Measurements from ENCODE around the gene BTC.

Gene BTC

GRCh38 chr4:74772106-74772505 lies 22.2 kb downstream of the BTC start:
- H3K27ac ChIP-seq = no peak overlapping the region
- no peak for TF ChIP-seq CTCF (conservative IDR thresholded peaks at IDR 0.05; ENCODE audit: low read depth, low read length)
- H3K36me3 ChIP-seq (ENCODE audit: insufficient read depth) = no peaks in the 10 kb centered on the region
- no peak overlapping the region for H3K4me2 ChIP-seq
- H3K4me3 ChIP-seq (IDR thresholded peaks at IDR 0.05; ENCODE audit: insufficient read depth, low read depth, low read length) = no peak overlapping the region
- no peak overlapping the region for H2AFZ ChIP-seq (ENCODE audit: low read depth)
- H3K4me1 ChIP-seq (ENCODE audit: low read depth, poor library complexity, severe bottlenecking) = no peaks in the 10 kb centered on the region
- no peaks in the 10 kb centered on the region for H4K20me1 ChIP-seq (ENCODE audit: insufficient read depth)
- no peaks in the 10 kb centered on the region for H3K79me2 ChIP-seq (ENCODE audit: insufficient read depth, low read depth)
- no peaks in the 10 kb centered on the region for H3K27me3 ChIP-seq (ENCODE audit: insufficient read depth, low read depth)
- no peak overlapping the region for H3K9ac ChIP-seq

GRCh38 chr4:74770226-74770910 lies 24.0 kb downstream of the BTC start:
- H2AFZ ChIP-seq (ENCODE audit: low read depth) = no peak overlapping the region

GRCh38 chr4:74768857-74769525 lies 25.3 kb downstream of the BTC start:
- no peak overlapping the region for H3K9ac ChIP-seq
- H3K4me1 ChIP-seq (ENCODE audit: low read depth, poor library complexity, severe bottlenecking) = no peaks in the 10 kb centered on the region
- no peaks in the 10 kb centered on the region for H4K20me1 ChIP-seq (ENCODE audit: insufficient read depth)
- no peaks in the 10 kb centered on the region for H3K36me3 ChIP-seq (ENCODE audit: insufficient read depth)
- H3K27me3 ChIP-seq (ENCODE audit: insufficient read depth, low read depth) = no peaks in the 10 kb centered on the region
- no peak for TF ChIP-seq CTCF (conservative IDR thresholded peaks at IDR 0.05; ENCODE audit: low read depth, low read length)
- H3K4me3 ChIP-seq (IDR thresholded peaks at IDR 0.05; ENCODE audit: insufficient read depth, low read depth, low read length) = no peak overlapping the region
- no peak overlapping the region for H2AFZ ChIP-seq (ENCODE audit: low read depth)
- H3K4me2 ChIP-seq = no peak overlapping the region
- H3K27ac ChIP-seq = no peak overlapping the region
- no peaks in the 10 kb centered on the region for H3K79me2 ChIP-seq (ENCODE audit: insufficient read depth, low read depth)

More at GRCh38 chr4:74770226-74770910, 24.0 kb downstream of the BTC start:
- H3K4me3 ChIP-seq (IDR thresholded peaks at IDR 0.05; ENCODE audit: insufficient read depth, low read depth, low read length) = no peak overlapping the region
- TF ChIP-seq CTCF (conservative IDR thresholded peaks at IDR 0.05; ENCODE audit: low read depth, low read length) = no peak
- H3K9ac ChIP-seq = no peak overlapping the region
- no peaks in the 10 kb centered on the region for H3K36me3 ChIP-seq (ENCODE audit: insufficient read depth)
- no peak overlapping the region for H3K4me2 ChIP-seq
- H4K20me1 ChIP-seq (ENCODE audit: insufficient read depth) = no peaks in the 10 kb centered on the region
- no peaks in the 10 kb centered on the region for H3K79me2 ChIP-seq (ENCODE audit: insufficient read depth, low read depth)
- no peak overlapping the region for H3K27ac ChIP-seq
- no peaks in the 10 kb centered on the region for H3K27me3 ChIP-seq (ENCODE audit: insufficient read depth, low read depth)
- H3K4me1 ChIP-seq (ENCODE audit: low read depth, poor library complexity, severe bottlenecking) = no peaks in the 10 kb centered on the region

- H3K9ac ChIP-seq = no peak overlapping the region
- no peaks in the 10 kb centered on the region for H4K20me1 ChIP-seq (ENCODE audit: insufficient read depth)
- H2AFZ ChIP-seq (ENCODE audit: low read depth) = no peak overlapping the region
- H3K27ac ChIP-seq = no peak overlapping the region
- H3K79me2 ChIP-seq (ENCODE audit: insufficient read depth, low read depth) = no peaks in the 10 kb centered on the region
- no peak overlapping the region for H3K4me3 ChIP-seq (IDR thresholded peaks at IDR 0.05; ENCODE audit: insufficient read depth, low read depth, low read length)
- H3K4me1 ChIP-seq (ENCODE audit: low read depth, poor library complexity, severe bottlenecking) = no peaks in the 10 kb centered on the region
- H3K4me2 ChIP-seq = no peak overlapping the region
- H3K27me3 ChIP-seq (ENCODE audit: insufficient read depth, low read depth) = no peaks in the 10 kb centered on the region
- TF ChIP-seq CTCF (conservative IDR thresholded peaks at IDR 0.05; ENCODE audit: low read depth, low read length) = no peak
- H3K36me3 ChIP-seq (ENCODE audit: insufficient read depth) = no peaks in the 10 kb centered on the region
Measured at GRCh38 chr4:74764119-74764518, 30.2 kb downstream of the BTC start.
